Heart left ventricle (tissue), 16 donors: ENCODE data around the gene RABEP2. TPM values are rescaled to one million over a fixed set of nuclear protein-coding genes. Genes with fewer than 3 reads are reported as not detected.

Experiments
- ATAC-seq, 4 donors: fragments of 200-7000 bp; cut with Tn5 transposase; one replicate each; pipeline ENCODE4 v1.9.1; 2020 to 2022; ENCODE audit warnings: moderate library complexity in 4 of 4, mild to moderate bottlenecking in 3 of 4, moderate number of reproducible peaks in 1 of 4
- DNase-seq, 5 donors: peaks; one replicate each; pipeline ENCODE4 v3.0.0-alpha.2; 2020
- H3K27ac ChIP-seq, 12 donors: fragments of 200-600 bp; sonication (generic) in 4 of 12; one replicate each; pipeline versions ENCODE4 v1.5.0 to v1.8.0; 2016 to 2022; ENCODE audit warnings: mild to moderate bottlenecking in 2 of 12
- H3K27me3 ChIP-seq, 9 donors: fragments of 200-600 bp; sonication (generic) in 2 of 9; one replicate each; pipeline versions ENCODE4 v1.5.1 to v1.8.0; 2016 to 2022; ENCODE audit warnings: mild to moderate bottlenecking in 3 of 9
- H3K36me3 ChIP-seq, 9 donors: fragments of 200-600 bp; sonication (generic) in 2 of 9; one replicate each; pipeline versions ENCODE4 v1.5.0 to v1.8.0; 2018 to 2022; ENCODE audit warnings: mild to moderate bottlenecking in 2 of 9
- H3K4me1 ChIP-seq, 12 donors: fragments of 200-600 bp; sonication (generic) in 4 of 12; one replicate each; pipeline versions ENCODE4 v1.5.0 to v1.8.0; 2016 to 2022; ENCODE audit warnings: mild to moderate bottlenecking in 3 of 12
- H3K4me3 ChIP-seq, 12 donors: fragments of 200-600 bp; sonication (generic) in 4 of 12; one replicate each; pipeline versions ENCODE4 v1.5.0 to v1.8.0; 2017 to 2022; ENCODE audit warnings: mild to moderate bottlenecking in 9 of 12, moderate library complexity in 4 of 12
- H3K9me3 ChIP-seq, 12 donors: fragments of 200-600 bp; sonication (generic) in 4 of 12; one replicate each; pipeline versions ENCODE4 v1.5.0 to v1.8.0; 2016 to 2022; ENCODE audit warnings: mild to moderate bottlenecking in 1 of 12
- CTCF ChIP-seq, 12 donors: fragments of 200-600 bp; sonication (generic) in 4 of 12; IDR thresholded peaks; one replicate each; pipeline versions ENCODE4 v1.5.0 to v1.8.0; 2018 to 2022; ENCODE audit warnings: antibody characterized with exemption in 12 of 12, mild to moderate bottlenecking in 5 of 12
- POLR2A ChIP-seq, 2 donors: fragments of 450-650 bp; IDR thresholded peaks; one replicate each; pipeline ENCODE4 v1.6.1; 2017; ENCODE audit warnings: antibody characterized with exemption in 2 of 2, mild to moderate bottlenecking in 2 of 2, moderate library complexity in 2 of 2
- WGBS, 4 donors: extraction: QIAGEN DNeasy Blood & Tissue Kit in 2 of 4; methylation state at CpG; one replicate each; pipeline versions ENCODE4 v1.1.5 to v1.1.7; 2013 to 2018; 5-methylcytosine and 5-hydroxymethylcytosine counted together
- intact Hi-C, 10 donors: fragments of 100-400 bp; cut with DNase I; formaldehyde crosslinking; loops; one replicate each; pipeline versions ENCODE4 v1.11.1 to v1.14.2; 2022
- polyA plus RNA-seq, 2 donors: library from polyadenylated mRNA; stranded (reverse); fragments of 200-250 nt; gene quantifications; one replicate each; pipeline ENCODE4 v1.2.3, GENCODE V29; 2013
- total RNA-seq, 9 donors: library from RNA; depleted of rRNA in 2 of 9; stranded (reverse); fragments of >200 nt in 2 of 9; fragmentation: NEBNext Ultra II Directional in 3 of 9; extraction: Animal tissue kit (Norgen Biotek cat#: 25700) in 3 of 9; gene quantifications; one replicate each; pipeline versions ENCODE4 v1.1.0 to v1.2.4, GENCODE V29; 2016 to 2023
- donor health status: ischemic (EF 13 %, LVEDD 7.1; RV severe dilation, severe dysfunction).
- donor health status: healthy with polysubstance abuse.
- donor health status: DM: no; HTN: yes; CAD: no.
- donor health status: DM: no; HTN: no; CAD: no.
- donor health status: ischemic (EF 25% LVEDD 6.9; RV normal size, moderate dysfunction).
- donor health status: ischemic (EF 25% LVEDD 5.7; RV mildly dilated, moderate dysfunction).
- donor health status: healthy.
- donor health status: DM: yes; HTN: yes; CAD: no.
- donor health status: ischemic (EF 35%, LVEDD 5.7; RV mildly dilated, moderate dysfunction).
- donor health status: nonischemic (EF 11% LVEDD 7.7; RV severe dilation, severe dysfunction).
- donor health status: DM: yes; HTN: yes; CAD: no.
- donor health status: PGD.
- donor health status: ischemic (EF 29% LVEDD 5.4; RV normal size, mild dysfunction).
- donor health status: nonischemic (EF 23%, LVEDD 6.1; RV moderate dilation, normal function).

The RABEP2 gene
- total and polyA plus RNA-seq, 11 donors: 10.2 to 31.1 (median 14.9) TPM

DNA sequence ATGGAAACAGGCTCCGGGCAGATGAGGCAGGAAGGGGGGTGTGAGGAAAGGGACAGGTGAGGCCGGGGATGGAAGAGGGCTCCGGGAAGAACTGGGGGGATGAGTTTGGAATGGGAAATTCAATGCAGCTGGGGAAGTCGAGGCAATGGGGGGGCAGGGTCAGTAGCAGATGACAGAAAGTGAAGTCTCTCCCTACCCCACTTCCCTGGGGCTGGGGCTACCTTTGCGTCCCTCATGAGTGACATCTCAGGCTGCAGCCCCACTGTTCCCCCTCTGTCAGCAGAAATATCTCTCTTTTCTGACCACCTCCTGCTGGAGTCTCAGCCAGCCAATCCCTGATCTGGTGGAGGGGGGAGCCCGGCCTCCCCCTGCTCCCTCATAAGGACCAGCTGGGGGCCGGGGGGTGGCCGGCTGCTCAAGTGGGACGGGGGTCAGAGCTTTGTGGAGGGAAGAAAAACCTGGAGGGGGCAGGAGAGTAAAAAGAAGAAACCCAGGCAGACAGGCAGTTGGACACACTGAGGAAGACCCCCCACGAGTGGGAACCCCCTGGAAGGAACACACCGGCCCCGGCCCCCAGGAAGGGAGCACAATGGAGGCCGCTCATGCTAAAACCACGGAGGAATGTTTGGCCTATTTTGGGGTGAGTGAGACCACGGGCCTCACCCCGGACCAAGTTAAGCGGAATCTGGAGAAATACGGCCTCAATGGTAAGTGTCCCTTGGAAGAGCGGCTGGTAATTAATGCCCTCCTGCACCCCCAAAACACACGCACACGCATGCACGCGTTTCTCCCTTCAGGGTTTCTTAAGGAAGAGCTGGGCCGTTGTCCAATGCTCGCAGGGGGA lies 46.7 kb downstream of the RABEP2 start, which contains the start of gene ATP2A1:
ATP2A1 (plus strand) TSS at position 406 of the 844 bp plus-strand sequence; CDS start at position 590, 184 bp downstream.
- no peak for ATAC-seq
- Histone ChIP-seq H3K27ac (peak within 1 kb of the TSS in 1 of 12 donors; percentile 56), H3K4me1 (peaks cover 4 to 16% (median 11%) of the 10 kb centered on the region in 12 donors), H3K4me3 (peak within 1 kb of the TSS; percentile 29 to 92 (median 69)), H3K36me3 (peaks cover 0 to 17% (median 13%) of the 10 kb centered on the region in 9 donors), H3K9me3 (no peaks in the 10 kb centered on the region), H3K27me3 (peaks cover 0 to 10% (median 0%) of the 10 kb centered on the region in 9 donors)
- DNase-seq: no peak
- intact Hi-C loops: loop anchor here in 5 of 10 donors (2.0 to 5.0 kb wide), 5 partner anchors 44 to 69 kb away; partner anchors contain the start of gene ATXN2L (in 1 of the 5)
- TF ChIP-seq CTCF (IDR thresholded peaks at IDR 0.05) (no peak), POLR2A (IDR thresholded peaks at IDR 0.05) (no peak)
- WGBS, 4 donors: 73 to 79% (median 76%) methylated on average over 25 of the region's 25 CpGs

GRCh38 chr16:28877655-28878000 lies 47.4 kb downstream of the RABEP2 start:
- intact Hi-C loops: loop anchor here in 5 of 10 donors (5.0 kb wide), 4 partner anchors 45 to 70 kb away; partner anchors contain the start of gene ATXN2L (in 1 of the 5)
- no peak overlapping the region for H3K4me3 ChIP-seq

DNA sequence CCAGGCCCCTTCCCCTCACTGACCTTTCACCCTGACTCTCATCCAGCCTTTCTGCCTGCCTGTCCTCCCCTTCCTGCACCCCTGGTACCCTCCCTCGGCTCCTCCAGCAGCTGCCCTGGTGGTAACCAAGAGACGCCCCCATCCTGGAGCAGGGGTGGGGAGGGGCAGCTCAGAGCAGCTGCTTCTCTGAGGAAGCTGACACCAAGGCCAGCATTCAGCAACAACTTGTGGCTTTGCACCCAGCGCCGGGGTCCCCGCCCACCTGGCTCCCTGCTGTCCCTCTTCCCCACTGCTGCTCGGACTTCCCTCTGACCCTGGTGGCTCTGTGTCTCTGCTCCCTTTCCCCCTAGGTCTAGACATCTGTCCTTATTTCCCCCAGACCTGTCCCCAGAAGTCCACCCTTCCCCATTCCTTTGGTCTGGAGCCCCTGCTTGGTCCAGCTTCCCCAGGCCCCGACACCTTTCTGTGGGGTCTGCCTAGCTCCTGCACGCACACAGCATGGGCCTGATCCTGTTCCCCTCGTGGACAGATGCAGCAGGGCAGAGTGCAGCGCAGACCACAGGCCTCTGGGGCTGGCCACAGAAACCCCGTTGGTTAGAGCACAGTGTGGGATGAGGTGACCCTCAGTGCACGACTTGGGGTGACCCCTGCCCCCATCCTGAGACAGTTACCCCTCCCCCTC lies 47.9 kb downstream of the RABEP2 start:
- DNase-seq: no peak
- WGBS, 4 donors: 55 to 67% (median 57%) methylated on average over 11 to 12 of the region's 12 CpGs
- Histone ChIP-seq H3K27me3 (peaks cover 0 to 6% (median 0%) of the 10 kb centered on the region in 9 donors), H3K4me3 (no peak overlapping the region), H3K4me1 (peaks cover 4 to 16% (median 11%) of the 10 kb centered on the region in 12 donors), H3K36me3 (peaks cover 0 to 29% (median 25%) of the 10 kb centered on the region in 9 donors), H3K9me3 (no peaks in the 10 kb centered on the region), H3K27ac (no peak overlapping the region)
- intact Hi-C loops: loop anchor here in 5 of 10 donors (5.0 kb wide), 4 partner anchors 45 to 70 kb away; partner anchors contain the start of gene ATXN2L (in 1 of the 5)
- TF ChIP-seq POLR2A (IDR thresholded peaks at IDR 0.05) (no peak), CTCF (IDR thresholded peaks at IDR 0.05) (no peak)
- ATAC-seq: no peak

More at GRCh38 chr16:28877655-28878000, 47.4 kb downstream of the RABEP2 start:
- ATAC-seq (no peak), DNase-seq (no peak)
- H3K9me3 ChIP-seq: no peaks in the 10 kb centered on the region
- peaks cover 4 to 16% (median 11%) of the 10 kb centered on the region in 12 donors for H3K4me1 ChIP-seq
- WGBS, 4 donors: 30 to 70% (median 61%) methylated on average over 1 to 2 of the region's 2 CpGs
- peaks cover 0 to 6% (median 0%) of the 10 kb centered on the region in 9 donors for H3K27me3 ChIP-seq
- TF ChIP-seq CTCF (IDR thresholded peaks at IDR 0.05) (no peak), POLR2A (IDR thresholded peaks at IDR 0.05) (no peak)
- H3K36me3 ChIP-seq: peaks cover 0 to 23% (median 20%) of the 10 kb centered on the region in 9 donors
- no peak overlapping the region for H3K27ac ChIP-seq
